GM04503 (cell line): Measurements from ENCODE around the gene MORC1.
"Not testable (repeated sequence)": the region's sequence is repeated elsewhere in the genome, so short reads cannot be mapped to it uniquely, and the experiment has no call there.

Experiments
- DNase-seq: peaks from one replicate; pipeline ENCODE4 v3.0.0-alpha.2; 2012; ENCODE audit warnings: low read depth

The MORC1 gene

DNA sequence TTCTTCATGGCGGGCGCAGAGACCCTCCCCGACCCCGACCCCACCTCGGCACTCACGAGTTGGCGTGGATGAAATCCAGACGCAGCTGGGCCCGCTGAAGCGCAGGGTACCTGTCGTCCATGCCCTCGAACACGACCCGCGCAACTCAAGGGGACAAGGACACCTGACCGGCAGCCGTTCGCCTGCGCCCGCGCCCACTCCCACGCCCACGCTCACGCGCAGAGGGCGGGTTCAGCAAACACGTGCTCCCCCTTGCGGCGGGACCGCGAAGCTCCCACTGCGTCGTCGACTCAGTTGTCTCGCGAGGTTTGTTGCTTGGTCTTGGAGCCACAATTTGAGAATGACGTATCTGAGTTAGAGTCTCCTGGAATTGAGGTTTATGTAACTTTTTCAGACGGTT lies at the start of gene MORC1:
MORC1 (minus strand) TSS at position 196 of the 400 bp plus-strand sequence; CDS start at position 121, 75 bp downstream.
- no peak for DNase-seq

- DNase-seq: no peak
These were observed 48.0 kb upstream of the MORC1 start for GRCh38 chr3:109165905-109166304.

- DNase-seq: no peak
These were observed 43.7 kb upstream of the MORC1 start for GRCh38 chr3:109161487-109162123.

- no peak for DNase-seq
These were observed 37.9 kb upstream of the MORC1 start for GRCh38 chr3:109155828-109156227.

GRCh38 chr3:109154979-109155378 lies 37.0 kb upstream of the MORC1 start:
- DNase-seq: no peak

- DNase-seq: no peak
These were observed 34.4 kb upstream of the MORC1 start for GRCh38 chr3:109152320-109152719.

- DNase-seq: no peak
These were observed 31.1 kb upstream of the MORC1 start for GRCh38 chr3:109149078-109149477.

- no peak for DNase-seq
These were observed 25.7 kb upstream of the MORC1 start for GRCh38 chr3:109143646-109144045.

DNA sequence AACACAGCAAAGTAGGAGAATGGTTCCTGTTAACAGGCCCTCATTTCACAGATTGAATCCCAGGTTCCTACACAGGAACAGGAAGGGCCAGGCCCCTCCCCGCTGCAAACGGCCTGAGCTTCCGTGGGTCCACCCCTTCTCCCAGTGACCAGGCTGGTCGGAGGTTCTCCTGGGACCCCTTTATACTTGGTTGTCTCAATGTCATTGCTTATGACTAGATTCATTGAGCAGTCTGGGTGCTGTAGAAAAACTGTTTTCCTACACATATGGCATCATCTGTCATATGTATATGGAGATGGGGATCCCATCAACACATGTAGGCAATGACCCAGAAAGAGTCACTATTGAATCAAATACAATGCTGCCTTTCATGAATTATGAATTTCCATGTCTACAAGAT lies 22.4 kb upstream of the MORC1 start:
- no peak for DNase-seq

- DNase-seq: no peak
These were observed 19.8 kb upstream of the MORC1 start for GRCh38 chr3:109137761-109138160.

- DNase-seq: no peak
These were observed 18.6 kb upstream of the MORC1 start, which contains the start of gene C3orf85 for GRCh38 chr3:109136523-109136922. C3orf85 (plus strand) TSS chr3:109136719; CDS start chr3:109136848, 129 bp downstream.

GRCh38 chr3:109133474-109133816 lies 15.5 kb upstream of the MORC1 start:
- not testable (repeated sequence) for DNase-seq

DNA sequence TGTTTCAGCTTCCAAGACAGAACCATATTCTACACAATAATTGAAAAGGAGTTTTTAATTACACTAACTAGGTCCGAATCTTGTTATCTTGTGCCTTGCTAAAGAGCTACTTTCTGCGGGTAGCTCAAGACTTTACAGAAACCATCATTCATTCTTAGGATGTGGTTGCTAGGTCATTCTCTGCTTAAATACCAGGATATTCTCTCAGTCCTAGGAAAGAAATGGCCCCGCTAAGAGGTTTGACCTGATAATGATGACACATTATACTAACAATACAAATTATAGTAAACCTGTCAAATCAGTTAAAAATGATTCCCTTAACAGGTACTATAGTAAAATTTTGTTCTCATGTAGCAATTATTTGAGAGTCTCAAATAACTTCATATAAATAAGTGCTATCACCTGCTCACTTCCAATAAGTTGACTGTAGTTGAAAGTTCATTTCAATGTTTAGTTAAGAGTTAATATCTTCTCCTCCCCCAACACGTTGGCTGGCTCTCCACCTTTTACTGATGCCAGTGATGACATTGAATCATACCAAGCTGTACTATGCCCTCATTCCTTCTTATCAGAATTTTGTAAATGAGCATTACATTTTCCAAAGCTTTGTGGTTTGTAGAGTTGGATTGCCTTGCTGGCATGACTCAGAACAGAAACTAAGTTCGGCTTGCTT lies 15.0 kb upstream of the MORC1 start:
- no peak for DNase-seq

- no peak for DNase-seq
These were observed 13.3 kb upstream of the MORC1 start for GRCh38 chr3:109131276-109131675.

DNA sequence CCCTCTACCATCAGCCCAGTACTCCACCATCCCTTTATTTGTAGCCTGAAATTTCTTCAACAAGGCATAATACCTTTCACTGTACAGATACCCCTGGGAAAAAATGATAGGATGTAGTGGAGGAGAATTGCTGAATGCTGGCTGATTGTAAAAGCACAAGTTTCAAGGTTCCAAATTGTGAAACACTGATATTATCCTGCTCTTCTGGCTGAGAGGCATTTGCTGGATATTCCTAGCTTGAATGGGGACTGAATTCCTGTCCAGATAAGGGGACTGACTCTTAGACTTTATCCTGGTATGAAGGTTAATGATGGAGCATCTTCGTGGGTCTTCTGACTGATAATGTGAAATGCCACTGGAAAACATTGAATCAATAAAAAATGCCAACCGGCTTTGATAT lies 9.6 kb upstream of the MORC1 start:
- no peak for DNase-seq

DNA sequence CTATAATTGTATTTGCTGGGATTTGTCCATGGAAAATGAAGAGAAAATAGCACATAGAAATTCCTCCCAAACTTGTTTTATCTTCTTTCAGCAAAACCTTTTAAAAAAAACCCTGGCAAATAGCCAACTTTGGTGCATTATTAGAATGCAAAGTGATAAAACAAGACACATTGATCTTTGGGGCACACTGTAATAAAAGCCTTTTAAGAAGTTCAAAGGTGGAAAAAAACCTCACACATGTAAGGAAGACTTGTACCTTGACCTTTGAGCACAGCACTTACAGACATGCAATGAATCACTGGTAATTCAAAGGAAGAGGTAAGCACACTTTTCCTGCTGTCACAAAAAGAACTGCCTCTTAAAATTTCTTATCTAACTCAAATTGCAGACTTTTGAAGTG lies 8.0 kb upstream of the MORC1 start:
- DNase-seq: no peak

DNA sequence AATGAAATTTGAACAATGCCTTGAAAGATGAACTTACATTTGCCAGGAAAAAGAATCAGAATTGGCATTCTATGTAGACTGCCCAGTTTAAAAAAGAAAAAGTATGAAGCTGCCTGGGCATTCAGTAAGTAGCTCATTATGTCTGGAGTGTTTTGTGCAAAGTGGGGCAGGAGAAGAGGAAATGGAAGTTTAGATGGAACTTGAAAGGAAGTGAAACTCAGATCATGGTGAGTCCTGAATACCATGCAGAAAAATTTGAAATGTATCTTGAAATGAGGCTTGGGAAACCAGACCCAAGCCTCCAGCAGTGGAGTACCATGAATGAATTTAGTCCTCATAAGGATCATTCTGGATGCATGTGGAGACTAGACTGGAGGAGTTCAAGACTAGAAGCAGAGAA lies 4.8 kb upstream of the MORC1 start:
- DNase-seq: no peak

GRCh38 chr3:109118584-109118983 lies 650 bp upstream of the MORC1 start:
- DNase-seq: no peak

DNA sequence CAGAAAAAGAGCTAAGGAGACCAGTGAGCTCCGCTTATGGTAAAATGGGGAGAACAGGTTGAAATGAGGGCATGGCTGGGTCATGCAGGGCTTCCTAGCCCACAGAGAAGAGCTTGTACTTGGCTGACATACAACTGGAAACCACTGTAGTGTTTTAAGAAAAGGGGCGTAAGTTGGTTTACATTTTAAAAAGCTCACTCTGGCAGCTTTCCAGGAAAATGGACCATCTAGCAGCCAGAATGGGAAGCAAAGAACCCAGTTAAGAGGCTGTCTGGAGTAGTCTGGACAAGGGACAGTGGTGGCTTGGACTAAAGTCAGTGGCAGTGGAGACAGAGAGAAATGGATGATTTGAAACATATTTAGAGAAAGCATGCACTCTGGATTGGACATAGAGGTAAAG lies 1.9 kb downstream of the MORC1 start:
- DNase-seq: no peak

DNA sequence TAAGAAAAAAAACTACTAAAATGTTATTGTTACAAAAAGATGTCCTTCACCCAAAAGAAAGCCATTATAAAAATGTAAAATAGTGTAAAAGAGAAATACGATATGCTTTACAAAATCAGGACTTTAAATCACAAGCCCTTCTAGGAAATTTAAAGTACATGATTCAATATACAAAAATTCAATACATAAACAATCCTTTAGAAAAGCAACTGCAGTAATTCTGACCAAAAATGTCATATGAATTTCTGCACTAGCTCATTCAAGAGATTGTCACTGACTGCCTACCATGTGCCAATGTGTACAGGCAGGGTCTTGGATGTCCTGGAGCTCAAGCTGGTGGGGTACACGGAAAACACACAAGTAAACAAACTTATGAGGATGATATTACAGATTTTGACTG lies 2.5 kb downstream of the MORC1 start:
- DNase-seq: no peak

- no peak for DNase-seq
These were observed 3.2 kb downstream of the MORC1 start for GRCh38 chr3:109114746-109115145.

- no peak for DNase-seq
These were observed 4.8 kb downstream of the MORC1 start for GRCh38 chr3:109112946-109113760.

GRCh38 chr3:109109574-109109973 lies 8.4 kb downstream of the MORC1 start:
- DNase-seq: no peak
